SU-DHL-6 (cell line): ENCODE results near the gene SCCPDH.

Experiments used
- EZH2phosphoT487 ChIP-seq: fragments of 200-600 bp; sonication (generic), shearing (Covaris generic); conservative IDR thresholded peaks from 2 replicates; pipeline ENCODE4 v1.6.1; 2018; ENCODE audit warnings: mild to moderate bottlenecking, antibody characterized with exemption, low read length, moderate library complexity, mixed read lengths
- TF ChIP-seq, protein P1 (sequence below): fragments of 200-600 bp; sonication (generic); IDR thresholded peaks from one replicate; pipeline ENCODE4 v1.5.1; 2017; ENCODE audit warnings: antibody characterized with exemption, mild to moderate bottlenecking, low read length, moderate library complexity; ENCODE audit not compliant: insufficient read depth, poor library complexity, severe bottlenecking

DNA sequence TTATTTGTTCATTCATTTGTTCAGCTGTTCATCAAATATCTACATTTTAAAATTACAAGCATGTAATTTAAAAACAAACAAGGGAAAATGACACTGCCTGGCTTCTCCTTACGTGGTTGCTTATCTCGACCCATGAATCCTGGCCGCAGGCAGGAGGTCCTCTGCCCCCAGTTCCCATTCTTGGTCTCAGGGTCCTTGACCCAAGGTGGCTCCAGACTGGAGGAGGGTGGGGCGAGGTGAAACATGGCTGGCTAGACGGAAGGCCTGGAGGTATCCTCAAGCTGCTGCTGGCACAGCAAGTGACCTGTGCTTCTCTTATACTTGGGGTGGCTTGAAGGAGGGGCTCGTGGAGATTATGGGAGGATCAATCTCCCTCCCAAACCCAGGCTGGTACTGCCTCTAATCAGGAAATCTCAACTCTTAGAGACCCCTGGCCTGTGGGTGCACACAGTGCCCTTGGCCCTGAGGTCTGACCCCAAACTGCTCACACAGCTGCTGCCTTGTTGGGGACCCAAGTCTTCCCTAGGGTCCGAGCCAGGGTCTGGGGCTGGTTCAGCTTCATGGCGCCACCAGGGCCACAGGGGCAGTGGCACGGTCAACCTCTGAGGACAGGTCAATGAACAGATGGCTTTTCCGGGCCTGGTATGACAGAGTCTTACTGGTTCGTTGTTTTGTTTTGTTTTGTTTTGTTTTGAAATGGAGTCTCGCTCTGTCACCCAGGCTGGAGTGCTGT is 63.7 kb downstream of the SCCPDH start:
- TF ChIP-seq, protein P1, sequence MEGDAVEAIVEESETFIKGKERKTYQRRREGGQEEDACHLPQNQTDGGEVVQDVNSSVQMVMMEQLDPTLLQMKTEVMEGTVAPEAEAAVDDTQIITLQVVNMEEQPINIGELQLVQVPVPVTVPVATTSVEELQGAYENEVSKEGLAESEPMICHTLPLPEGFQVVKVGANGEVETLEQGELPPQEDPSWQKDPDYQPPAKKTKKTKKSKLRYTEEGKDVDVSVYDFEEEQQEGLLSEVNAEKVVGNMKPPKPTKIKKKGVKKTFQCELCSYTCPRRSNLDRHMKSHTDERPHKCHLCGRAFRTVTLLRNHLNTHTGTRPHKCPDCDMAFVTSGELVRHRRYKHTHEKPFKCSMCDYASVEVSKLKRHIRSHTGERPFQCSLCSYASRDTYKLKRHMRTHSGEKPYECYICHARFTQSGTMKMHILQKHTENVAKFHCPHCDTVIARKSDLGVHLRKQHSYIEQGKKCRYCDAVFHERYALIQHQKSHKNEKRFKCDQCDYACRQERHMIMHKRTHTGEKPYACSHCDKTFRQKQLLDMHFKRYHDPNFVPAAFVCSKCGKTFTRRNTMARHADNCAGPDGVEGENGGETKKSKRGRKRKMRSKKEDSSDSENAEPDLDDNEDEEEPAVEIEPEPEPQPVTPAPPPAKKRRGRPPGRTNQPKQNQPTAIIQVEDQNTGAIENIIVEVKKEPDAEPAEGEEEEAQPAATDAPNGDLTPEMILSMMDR: no peak
- TF ChIP-seq EZH2phosphoT487: no peak
